ENCODE data around the gene NCBP1. TPM values are rescaled to one million over a fixed set of nuclear protein-coding genes. Genes with fewer than 3 reads are reported as not detected.

The NCBP1 gene
- total and polyA plus RNA-seq, 7 donors: 7.1 to 22.1 (median 14.6) TPM

DNA sequence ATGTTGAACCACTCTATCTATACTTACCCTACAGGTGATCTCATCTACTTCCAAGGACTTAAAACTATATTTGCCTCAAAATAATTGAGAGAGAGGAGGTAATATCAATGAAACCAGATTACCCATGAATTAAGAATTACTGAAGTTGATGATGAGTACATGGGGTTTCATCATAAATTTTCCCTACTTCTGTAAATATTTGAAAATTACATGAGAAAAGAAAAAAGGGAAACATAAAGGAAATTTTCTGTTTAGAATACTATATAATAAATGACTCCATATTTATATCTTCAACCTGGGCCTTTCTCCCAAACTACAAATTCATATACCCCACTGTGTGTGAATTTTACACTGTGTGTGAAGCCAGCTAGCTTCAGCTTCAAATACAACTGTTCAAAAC, 3.0 kb upstream of the NCBP1 start:
- H3K27ac ChIP-seq: peak overlapping the region; percentile 30

GRCh38 chr9:97632248-97632984, 1.2 kb upstream of the NCBP1 start:
- H3K4me3 ChIP-seq: peak overlapping the region; percentile 90
- no peaks in the 10 kb centered on the region for H3K9me3 ChIP-seq
- peak overlapping the region; percentile 94 for H3K27ac ChIP-seq
- no peak for TF ChIP-seq CTCF (IDR thresholded peaks at IDR 0.05)
- ATAC-seq (peak; percentile 13 to 32 (median 15)), DNase-seq (peak; percentile 55 to 78)
- H3K36me3 ChIP-seq (ENCODE audit: insufficient read depth in 1 of 2, low read depth in 1 of 2): peaks cover 0 to under 1% of the 10 kb centered on the region in 2 donors
- no peaks in the 10 kb centered on the region for H3K27me3 ChIP-seq (ENCODE audit: insufficient read depth in 3 of 3, low read length in 2 of 3)
- WGBS, 3 donors: 1 to 2% (median 2%) methylated on average over 27 of the region's 27 CpGs
- intact Hi-C loops (cut with DNase I): loop anchor here in 1 of 2 donors (5.0 kb wide), 1 partner anchor 855 kb away; the partner anchor contains the start of gene ZNF510
- peaks cover 63% of the 10 kb centered on the region for H3K4me1 ChIP-seq

More for the DNA sequence above, 3.0 kb upstream of the NCBP1 start:
- H3K4me3 ChIP-seq: no peak overlapping the region
- no peaks in the 10 kb centered on the region for H3K27me3 ChIP-seq (ENCODE audit: insufficient read depth in 3 of 3, low read length in 2 of 3)
- H3K36me3 ChIP-seq (ENCODE audit: insufficient read depth in 1 of 2, low read depth in 1 of 2): peaks cover 5 to 19% of the 10 kb centered on the region in 2 donors
- peaks cover 60% of the 10 kb centered on the region for H3K4me1 ChIP-seq
- intact Hi-C loops (cut with DNase I): loop anchor here in 1 of 2 donors (5.0 kb wide), 1 partner anchor 853 kb away; the partner anchor contains the start of gene ZNF510
- no peak for TF ChIP-seq CTCF (IDR thresholded peaks at IDR 0.05)
- no peaks in the 10 kb centered on the region for H3K9me3 ChIP-seq
- ATAC-seq: no peak
- no peak for DNase-seq

GRCh38 chr9:97633859-97634490, 354 bp downstream of the NCBP1 start:
- intact Hi-C loops (cut with DNase I): loop anchor here in 1 of 2 donors (5.0 kb wide), 1 partner anchor 857 kb away; the partner anchor contains the start of gene ZNF510
- Histone ChIP-seq H3K4me1 (peaks cover 65% of the 10 kb centered on the region), H3K9me3 (no peaks in the 10 kb centered on the region), H3K27ac (peak overlapping the region; percentile 94), H3K4me3 (peak overlapping the region; percentile 90), H3K36me3 (ENCODE audit: insufficient read depth in 1 of 2, low read depth in 1 of 2) (no peaks in the 10 kb centered on the region), H3K27me3 (ENCODE audit: insufficient read depth in 3 of 3, low read length in 2 of 3) (no peaks in the 10 kb centered on the region)
- no peak for DNase-seq
- ATAC-seq: peak in 1 of 4 donors; percentile 5
- TF ChIP-seq CTCF (IDR thresholded peaks at IDR 0.05): no peak
- 0% methylated on average over 42 to 43 of the region's 43 CpGs for WGBS, 3 donors

- Histone ChIP-seq H3K27ac (peak overlapping the region; percentile 94), H3K36me3 (ENCODE audit: insufficient read depth in 1 of 2, low read depth in 1 of 2) (no peaks in the 10 kb centered on the region), H3K9me3 (no peaks in the 10 kb centered on the region), H3K4me3 (peak overlapping the region; percentile 90), H3K27me3 (ENCODE audit: insufficient read depth in 3 of 3, low read length in 2 of 3) (no peaks in the 10 kb centered on the region), H3K4me1 (peaks cover 69% of the 10 kb centered on the region)
- WGBS, 3 donors: 65 to 73% (median 70%) methylated on average over 7 of the region's 7 CpGs
- intact Hi-C loops (cut with DNase I): no loop called here
- ATAC-seq (no peak), DNase-seq (no peak)
- no peak for TF ChIP-seq CTCF (IDR thresholded peaks at IDR 0.05)
These were observed 1.4 kb downstream of the NCBP1 start for GRCh38 chr9:97635026-97635425.

Measured in psoas muscle (tissue), 8 donors.